C4-2B (cell line): ENCODE measurements around the gene NLRC3.

Experiments used
- CTCF ChIP-seq: fragments of 450-650 bp; conservative IDR thresholded peaks from 2 replicates; pipeline ENCODE4 v1.5.1; 2017; ENCODE audit warnings: mild to moderate bottlenecking
- ZFX ChIP-seq: fragments of 450-650 bp; IDR thresholded peaks from 2 replicates; pipeline ENCODE4 v1.6.1; 2017

GRCh38 chr16:3592559-3592958 is 15.4 kb upstream of the NLRC3 start:
- no peak for TF ChIP-seq CTCF
- no peak for TF ChIP-seq ZFX
